Measurements from ENCODE around the gene AEBP1. TPM values are rescaled to one million over a fixed set of nuclear protein-coding genes. Genes with fewer than 3 reads are reported as not detected.

The AEBP1 gene
- total and polyA plus RNA-seq, 9 of the 15 experiments (the other 6 are each of a cell fraction or from before 2014, with no cell fraction given) = 0.03 to 0.78 (median 0.30) TPM; not detected in 2

GRCh38 chr7:44086627-44087026 is 17.5 kb upstream of the AEBP1 start:
- Histone ChIP-seq H3K36me3 (ENCODE audit: control insufficient read depth, insufficient read depth, low read length) (no peaks in the 10 kb centered on the region), H2AFZ (ENCODE audit: low read depth, low read length) (no peak overlapping the region), H3K4me3 (no peak overlapping the region), H3K9me1 (ENCODE audit: control insufficient read depth, insufficient read depth, low read length) (no peaks in the 10 kb centered on the region), H3K9me3 (replicated peaks; ENCODE audit: control insufficient read depth, insufficient read depth, low read depth, low read length) (no peaks in the 10 kb centered on the region), H3K27me3 (ENCODE audit: control insufficient read depth in 2 of 2, insufficient read depth in 2 of 2, low read length in 2 of 2) (no peaks in the 10 kb centered on the region), H3K27ac (ENCODE audit: extremely low read depth, low read depth, low read length) (no peak overlapping the region), H3K4me1 (replicated peaks in 1 of 2; ENCODE audit: control insufficient read depth in 2 of 2, insufficient read depth in 2 of 2, low read length in 2 of 2) (peaks cover 0 to 19% of the 10 kb centered on the region in 2 experiments; a peak in 3 of 5 replicates), H3K4me2 (ENCODE audit: insufficient read depth, low read length) (no peak overlapping the region), H4K20me1 (replicated peaks; ENCODE audit: control insufficient read depth, insufficient read depth, low read length) (no peaks in the 10 kb centered on the region), H3K9ac (ENCODE audit: insufficient read depth in 1 of 2, low read depth in 2 of 2, low read length in 2 of 2) (no peak overlapping the region), H3K79me2 (ENCODE audit: control insufficient read depth, insufficient read depth, low read length) (no peaks in the 10 kb centered on the region)
- ATAC-seq = no peak
- ChIA-PET CTCF (ENCODE audit: low intra/inter-chr PET ratio) (no interaction called here), POLR2A (interaction anchor here (1.3 kb wide), 1 partner anchor 12 kb away, joined by 7 read pairs; no protein-coding TSS in a partner anchor)
- FAIRE-seq = no peak
- DNase-seq (ENCODE audit: extremely low read depth in 1 of 4, low spot score in 3 of 4) = no peak
- intact Hi-C loops (cut with micrococcal nuclease) = no loop called here
- 83% methylated on average over 3 of the region's 3 CpGs for WGBS (ENCODE audit: insufficient coverage, low coverage, missing lambda C conversion rate)
- no TSS peak for BruUV-seq (replicated peaks)
- in situ Hi-C loops (cut with MboI) = no loop called here
- TF ChIP-seq BCOR (IDR thresholded peaks at IDR 0.05) (0 out of 2 replicates have a peak, but pooled peaks have one; percentile 25), HDAC3 (IDR thresholded peaks at IDR 0.05; ENCODE audit: borderline replicate concordance, partially characterized antibody) (no peak), RBM25 (IDR thresholded peaks at IDR 0.05; ENCODE audit: low read depth, low read length, severe bottlenecking) (peak; percentile 74), POLR3G (IDR thresholded peaks at IDR 0.05; ENCODE audit: extremely low read depth, insufficient read length, insufficient replicate concordance) (no peak), KAT2B (IDR thresholded peaks at IDR 0.05; ENCODE audit: low read depth, low read length) (no peak), ZNF146 (CRISPR knock-in tag; IDR thresholded peaks at IDR 0.05; ENCODE audit: unreplicated experiment) (peak; percentile 93)
